HG02885 (cell line): ENCODE results near the gene GALNT9.

Source experiments
- ATAC-seq: cut with Tn5 transposase; IDR thresholded peaks from one replicate; pipeline ENCODE4 v1.9.1; 2021; ENCODE audit warnings: mild to moderate bottlenecking; ENCODE audit not compliant: unreplicated experiment, poor library complexity

Gene GALNT9

GRCh38 chr12:132176920-132177551, 152.4 kb downstream of the GALNT9 start:
- ATAC-seq, result no peak

- no peak for ATAC-seq
Observed at GRCh38 chr12:132176385-132176919, 152.9 kb downstream of the GALNT9 start.

- ATAC-seq, result no peak
Observed at GRCh38 chr12:132175496-132176384, 153.6 kb downstream of the GALNT9 start.

GRCh38 chr12:132174839-132175490, 154.4 kb downstream of the GALNT9 start:
- no peak for ATAC-seq

GRCh38 chr12:132174015-132174838, 155.2 kb downstream of the GALNT9 start:
- ATAC-seq, result no peak

- no peak for ATAC-seq
Observed at GRCh38 chr12:132173135-132174014, 156.0 kb downstream of the GALNT9 start.

GRCh38 chr12:132172619-132173018, 156.8 kb downstream of the GALNT9 start:
- ATAC-seq, result no peak

- no peak for ATAC-seq
Observed at GRCh38 chr12:132171968-132172521, 157.3 kb downstream of the GALNT9 start.

- ATAC-seq, result no peak
Observed at GRCh38 chr12:132171293-132171967, 158.0 kb downstream of the GALNT9 start.

GRCh38 chr12:132170637-132171292, 158.6 kb downstream of the GALNT9 start:
- no peak for ATAC-seq

GRCh38 chr12:132170094-132170636, 159.2 kb downstream of the GALNT9 start:
- ATAC-seq, result no peak

GRCh38 chr12:132169376-132169775, 160.0 kb downstream of the GALNT9 start:
- ATAC-seq, result no peak

- ATAC-seq, result no peak
Observed at GRCh38 chr12:132168311-132169031, 160.9 kb downstream of the GALNT9 start.

GRCh38 chr12:132167611-132168310, 161.6 kb downstream of the GALNT9 start:
- ATAC-seq, result no peak

- no peak for ATAC-seq
Observed at GRCh38 chr12:132166801-132167591, 162.4 kb downstream of the GALNT9 start.
